22Rv1 (cell line): ENCODE results near the gene RAD23B.

Experiments used
- CTCF ChIP-seq: fragments of 450-650 bp; IDR thresholded peaks from 2 replicates; pipeline ENCODE4 v1.5.1; 2017; ENCODE audit warnings: mild to moderate bottlenecking
- ZFX ChIP-seq: fragments of 450-650 bp; IDR thresholded peaks from 2 replicates; pipeline ENCODE4 v1.6.1; 2017; ENCODE audit warnings: antibody characterized with exemption, borderline replicate concordance

- no peak for TF ChIP-seq CTCF
- TF ChIP-seq ZFX: no peak
These were observed 23.2 kb downstream of the RAD23B start for GRCh38 chr9:107306308-107306707.
